G401.6 (cell line): ENCODE data around the gene GOLPH3L.
"Not testable (repeated sequence)": the region's sequence is repeated elsewhere in the genome, so short reads cannot be mapped to it uniquely, and the experiment has no call there.

Experiments used
- FAIRE-seq: peaks from 2 replicates; lab custom pipeline; 2012; peaks lifted over from hg19 to GRCh38; lab: Jason Lieb, UNC

Gene GOLPH3L

GRCh38 chr1:150615346-150616201, 81.4 kb downstream of the GOLPH3L start:
- no peak for FAIRE-seq

- FAIRE-seq, result no peak
These were observed 83.7 kb downstream of the GOLPH3L start for GRCh38 chr1:150613061-150613920.

GRCh38 chr1:150612014-150612345, 85.0 kb downstream of the GOLPH3L start:
- FAIRE-seq, result no peak

GRCh38 chr1:150610576-150610975, 86.4 kb downstream of the GOLPH3L start:
- no peak for FAIRE-seq

GRCh38 chr1:150609732-150610131, 87.2 kb downstream of the GOLPH3L start:
- no peak for FAIRE-seq

GRCh38 chr1:150606463-150607142, 90.4 kb downstream of the GOLPH3L start:
- no peak for FAIRE-seq

- not testable (repeated sequence) for FAIRE-seq
These were observed 91.6 kb downstream of the GOLPH3L start for GRCh38 chr1:150605451-150605731.

- FAIRE-seq, result no peak
These were observed 92.7 kb downstream of the GOLPH3L start for GRCh38 chr1:150604226-150604588.

GRCh38 chr1:150603711-150604110, 93.2 kb downstream of the GOLPH3L start:
- no peak for FAIRE-seq

- FAIRE-seq, result not testable (repeated sequence)
These were observed 94.6 kb downstream of the GOLPH3L start for GRCh38 chr1:150602372-150602771.

- FAIRE-seq, result no peak
These were observed 95.4 kb downstream of the GOLPH3L start for GRCh38 chr1:150601540-150601939.

GRCh38 chr1:150598346-150598745, 98.6 kb downstream of the GOLPH3L start:
- FAIRE-seq, result not testable (repeated sequence)

- no peak for FAIRE-seq
These were observed 100.0 kb downstream of the GOLPH3L start for GRCh38 chr1:150596976-150597375.
